Common myeloid progenitor, CD34-positive (primary cell): ENCODE results near the gene RALGAPA2.

Experiments used
- CTCF ChIA-PET: fragments of 350-600 bp; sonication (Branson Sonifier 250); formaldehyde crosslinking; loops from one replicate; lab custom pipeline; 2021; ENCODE audit warnings: antibody characterized with exemption; lab: Charles Lee
- POLR2A ChIA-PET: fragments of 350-600 bp; sonication (Branson Sonifier 250); formaldehyde crosslinking; loops from one replicate; lab custom pipeline; 2021; ENCODE audit warnings: antibody characterized with exemption; lab: Charles Lee
- DNase-seq, 3 donors: peaks; one replicate each; pipeline versions ENCODE4 v3.0.0 to v3.0.0-alpha.2; 2013
- H3K27ac ChIP-seq, 2 experiments: 1 replicate in 1 of 2; 2 replicates in 1 of 2; pipeline ENCODE4 v1.7.0; 2013; ENCODE audit warnings: inconsistent platforms in 2 of 2, low read length in 2 of 2, mild to moderate bottlenecking in 2 of 2, low read depth in 1 of 2, moderate library complexity in 1 of 2; ENCODE audit not compliant: severe bottlenecking in 2 of 2, insufficient read depth in 1 of 2, poor library complexity in 1 of 2
- H3K27me3 ChIP-seq, 5 experiments: replicated peaks in 2 of 5; 1 replicate in 3 of 5; 2 replicates in 2 of 5; pipeline versions ENCODE4 v1.6.1 to v1.7.0; 2013; ENCODE audit warnings: low read length in 4 of 5, mild to moderate bottlenecking in 2 of 5, moderate library complexity in 2 of 5, inconsistent platforms in 1 of 5; ENCODE audit not compliant: insufficient read depth in 5 of 5, control insufficient read depth in 4 of 5
- H3K36me3 ChIP-seq, 4 experiments: 1 replicate in 2 of 4; 2 replicates in 2 of 4; pipeline versions ENCODE4 v1.6.1 to v1.7.0; 2013; ENCODE audit warnings: low read length in 3 of 4, control low read depth in 1 of 4, mild to moderate bottlenecking in 1 of 4; ENCODE audit not compliant: control insufficient read depth in 4 of 4, insufficient read depth in 4 of 4
- H3K4me1 ChIP-seq, 4 experiments: 1 replicate in 3 of 4; 2 replicates in 1 of 4; pipeline versions ENCODE4 v1.6.1 to v1.7.1; 2013; ENCODE audit warnings: low read length in 3 of 4, mild to moderate bottlenecking in 3 of 4, control low read depth in 1 of 4, inconsistent platforms in 1 of 4, moderate library complexity in 1 of 4; ENCODE audit not compliant: control insufficient read depth in 4 of 4, insufficient read depth in 4 of 4; ENCODE audit errors: control extremely low read depth in 1 of 4
- H3K4me3 ChIP-seq, 7 experiments: 1 replicate in 4 of 7; 2 replicates in 3 of 7; pipeline versions ENCODE4 v1.5.1 to v1.7.0; 2013; ENCODE audit warnings: mild to moderate bottlenecking in 7 of 7, low read length in 6 of 7, moderate library complexity in 6 of 7, inconsistent platforms in 2 of 7, low read depth in 2 of 7, control low read depth in 1 of 7; ENCODE audit not compliant: insufficient read depth in 4 of 7, control insufficient read depth in 1 of 7; ENCODE audit errors: extremely low read depth in 1 of 7
- H3K9me3 ChIP-seq, 5 experiments: 1 replicate in 4 of 5; 2 replicates in 1 of 5; pipeline versions ENCODE4 v1.6.1 to v1.7.1; 2013; ENCODE audit warnings: low read length in 4 of 5, mild to moderate bottlenecking in 2 of 5, inconsistent platforms in 1 of 5, low read depth in 1 of 5, moderate library complexity in 1 of 5; ENCODE audit not compliant: control insufficient read depth in 4 of 5, insufficient read depth in 2 of 5; ENCODE audit errors: control extremely low read depth in 1 of 5
- WGBS: methylation state at CpG from one replicate; pipeline ENCODE4 v1.1.5; 2013; ENCODE audit not compliant: insufficient coverage; 5-methylcytosine and 5-hydroxymethylcytosine counted together

RALGAPA2 gene

GRCh38 chr20:20456741-20457140 is 255.7 kb downstream of the RALGAPA2 start:
- Histone ChIP-seq H3K4me1 (peaks cover 0 to 16% (median 12%) of the 10 kb centered on the region in 4 experiments), H3K9me3 (no peaks in the 10 kb centered on the region), H3K27me3 (no peaks in the 10 kb centered on the region), H3K36me3 (peaks cover 10 to 32% (median 16%) of the 10 kb centered on the region in 4 experiments), H3K27ac (no peak overlapping the region), H3K4me3 (no peak overlapping the region)
- ChIA-PET CTCF (interaction anchor here (0.6 to 0.7 kb wide), 4 partner anchors 9 to 96 kb away, joined by 3 to 5 read pairs (median 3); no protein-coding TSS in a partner anchor), POLR2A (no interaction called here)
- WGBS = 100% methylated on average over 1 of the region's 2 CpGs
- no peak for DNase-seq

- H3K4me1 ChIP-seq = peaks cover 0 to 24% (median 14%) of the 10 kb centered on the region in 4 experiments
- DNase-seq = no peak
- no peaks in the 10 kb centered on the region for H3K27me3 ChIP-seq
- H3K36me3 ChIP-seq = peaks cover 10 to 32% (median 17%) of the 10 kb centered on the region in 4 experiments
- WGBS = 100% methylated on average over 2 of the region's 2 CpGs
- H3K9me3 ChIP-seq = no peaks in the 10 kb centered on the region
- H3K27ac ChIP-seq = no peak overlapping the region
- ChIA-PET POLR2A (no interaction called here), CTCF (interaction anchor here (0.6 to 2.1 kb wide), 3 partner anchors 13 to 95 kb away, joined by 3 to 6 read pairs (median 3); no protein-coding TSS in a partner anchor)
- no peak overlapping the region for H3K4me3 ChIP-seq
These were observed 256.5 kb downstream of the RALGAPA2 start for GRCh38 chr20:20455926-20456325.

GRCh38 chr20:20454850-20455627 is 257.4 kb downstream of the RALGAPA2 start:
- peaks cover 4 to 34% (median 14%) of the 10 kb centered on the region in 4 experiments for H3K36me3 ChIP-seq
- CTCF ChIA-PET = interaction anchor here (2.1 kb wide), 1 partner anchor 12 kb away, joined by 6 read pairs; no protein-coding TSS in a partner anchor
- no peak overlapping the region for H3K4me3 ChIP-seq
- 98% methylated on average over 19 of the region's 21 CpGs for WGBS
- H3K27ac ChIP-seq = no peak overlapping the region
- no peaks in the 10 kb centered on the region for H3K27me3 ChIP-seq
- H3K4me1 ChIP-seq = peaks cover 0 to 32% (median 14%) of the 10 kb centered on the region in 4 experiments
- DNase-seq = no peak
- no peaks in the 10 kb centered on the region for H3K9me3 ChIP-seq
- POLR2A ChIA-PET = no interaction called here

- Histone ChIP-seq H3K4me3 (no peak overlapping the region), H3K27ac (no peak overlapping the region), H3K9me3 (no peaks in the 10 kb centered on the region), H3K4me1 (peaks cover 0 to 32% (median 14%) of the 10 kb centered on the region in 4 experiments), H3K36me3 (peaks cover 4 to 30% (median 12%) of the 10 kb centered on the region in 4 experiments), H3K27me3 (no peaks in the 10 kb centered on the region)
- CTCF ChIA-PET = interaction anchor here (2.1 kb wide), 1 partner anchor 11 kb away, joined by 6 read pairs; no protein-coding TSS in a partner anchor
- WGBS = 100% methylated on average over 2 of the region's 4 CpGs
- POLR2A ChIA-PET = no interaction called here
- DNase-seq = no peak
These were observed 258.1 kb downstream of the RALGAPA2 start for GRCh38 chr20:20454367-20454766.

GRCh38 chr20:20452254-20452676 is 260.2 kb downstream of the RALGAPA2 start:
- Histone ChIP-seq H3K4me1 (peaks cover 0 to 32% (median 14%) of the 10 kb centered on the region in 4 experiments), H3K9me3 (no peaks in the 10 kb centered on the region), H3K4me3 (peak overlapping the region in 5 of 7 experiments; percentile 15 to 69 (median 30)), H3K36me3 (peaks cover 2 to 23% (median 5%) of the 10 kb centered on the region in 4 experiments), H3K27me3 (no peaks in the 10 kb centered on the region), H3K27ac (no peak overlapping the region)
- DNase-seq = peak; percentile 65 to 92 (median 87)
- 0% methylated on average over 17 of the region's 19 CpGs for WGBS
- POLR2A ChIA-PET = interaction anchor here (1.1 kb wide), 1 partner anchor 116 kb away, joined by 3 read pairs; no protein-coding TSS in a partner anchor
- CTCF ChIA-PET = interaction anchor here (0.8 to 1.4 kb wide), 4 partner anchors 8 to 59 kb away, joined by 3 to 5 read pairs (median 3); no protein-coding TSS in a partner anchor

GRCh38 chr20:20450521-20450920 is 261.9 kb downstream of the RALGAPA2 start:
- no peak overlapping the region for H3K4me3 ChIP-seq
- 74% methylated on average over 5 of the region's 5 CpGs for WGBS
- no peaks in the 10 kb centered on the region for H3K27me3 ChIP-seq
- ChIA-PET CTCF (interaction anchor here (0.8 to 1.0 kb wide), 2 partner anchors 9 kb away, joined by 3 to 4 read pairs; no protein-coding TSS in a partner anchor), POLR2A (no interaction called here)
- peaks cover 2 to 17% (median 4%) of the 10 kb centered on the region in 4 experiments for H3K36me3 ChIP-seq
- no peak overlapping the region for H3K27ac ChIP-seq
- H3K4me1 ChIP-seq = peaks cover 0 to 42% (median 19%) of the 10 kb centered on the region in 4 experiments
- no peak for DNase-seq
- no peaks in the 10 kb centered on the region for H3K9me3 ChIP-seq
